ENCODE data around the gene PTCH1. TPM values are rescaled to one million over a fixed set of nuclear protein-coding genes. Genes with fewer than 3 reads are reported as not detected.

Gene PTCH1
- total and polyA plus RNA-seq, 2 donors (not counting 1 experiment from before 2014, with no cell fraction given): 3.5 to 13.8 TPM

DNA sequence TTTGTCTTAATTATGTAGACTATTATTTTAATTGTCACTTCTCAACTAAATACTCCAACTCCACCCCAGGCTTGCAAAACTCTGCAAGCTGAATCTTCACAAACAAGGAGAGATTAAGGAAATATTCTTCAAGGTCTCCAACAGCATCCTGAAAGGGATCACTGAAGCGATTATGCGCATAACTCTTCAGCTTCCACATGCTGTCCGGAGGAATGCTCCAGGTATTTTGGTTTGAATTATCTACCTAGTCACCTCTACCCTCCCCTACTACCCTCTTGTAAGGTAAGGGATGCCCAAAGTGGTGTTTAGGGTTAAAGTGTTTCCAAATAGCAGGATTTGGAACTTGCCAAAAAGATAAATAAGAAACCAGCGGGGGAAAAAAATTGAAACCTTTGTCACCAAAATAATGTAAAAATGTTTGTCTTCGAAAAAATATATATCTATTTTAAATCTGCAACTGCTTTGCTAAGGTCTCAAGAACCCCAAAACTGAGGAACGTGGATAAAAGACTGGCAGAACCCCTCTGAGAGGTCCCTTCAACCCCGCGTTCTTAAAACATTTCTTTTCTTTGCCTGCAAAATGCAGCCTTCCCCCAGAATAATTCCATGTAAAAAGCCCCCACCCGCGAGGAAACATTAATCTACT lies 11.6 kb downstream of the PTCH1 start:
- TF ChIP-seq EZH2 (IDR thresholded peaks at IDR 0.05; ENCODE audit: borderline replicate concordance, insufficient read depth, low read depth, low read length, poor library complexity, severe bottlenecking): no peak
- TF ChIP-seq, protein P1, sequence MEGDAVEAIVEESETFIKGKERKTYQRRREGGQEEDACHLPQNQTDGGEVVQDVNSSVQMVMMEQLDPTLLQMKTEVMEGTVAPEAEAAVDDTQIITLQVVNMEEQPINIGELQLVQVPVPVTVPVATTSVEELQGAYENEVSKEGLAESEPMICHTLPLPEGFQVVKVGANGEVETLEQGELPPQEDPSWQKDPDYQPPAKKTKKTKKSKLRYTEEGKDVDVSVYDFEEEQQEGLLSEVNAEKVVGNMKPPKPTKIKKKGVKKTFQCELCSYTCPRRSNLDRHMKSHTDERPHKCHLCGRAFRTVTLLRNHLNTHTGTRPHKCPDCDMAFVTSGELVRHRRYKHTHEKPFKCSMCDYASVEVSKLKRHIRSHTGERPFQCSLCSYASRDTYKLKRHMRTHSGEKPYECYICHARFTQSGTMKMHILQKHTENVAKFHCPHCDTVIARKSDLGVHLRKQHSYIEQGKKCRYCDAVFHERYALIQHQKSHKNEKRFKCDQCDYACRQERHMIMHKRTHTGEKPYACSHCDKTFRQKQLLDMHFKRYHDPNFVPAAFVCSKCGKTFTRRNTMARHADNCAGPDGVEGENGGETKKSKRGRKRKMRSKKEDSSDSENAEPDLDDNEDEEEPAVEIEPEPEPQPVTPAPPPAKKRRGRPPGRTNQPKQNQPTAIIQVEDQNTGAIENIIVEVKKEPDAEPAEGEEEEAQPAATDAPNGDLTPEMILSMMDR (IDR thresholded peaks at IDR 0.05): no peak
- no peaks in the 10 kb centered on the region for H4K20me1 ChIP-seq (ENCODE audit: control insufficient read depth, insufficient read depth, low read length, poor library complexity, severe bottlenecking)
- H3K79me2 ChIP-seq (ENCODE audit: control insufficient read depth, insufficient read depth, low read length): no peaks in the 10 kb centered on the region
- no peak for DNase-seq
- POLR2A ChIA-PET: interaction anchor here (0.7 kb wide), 2 partner anchors 38 to 187 kb away, joined by 5 to 8 read pairs; no protein-coding TSS in a partner anchor
- Mint-ChIP-seq H3K9me3 (ENCODE audit: insufficient read depth) (no peaks in the 10 kb centered on the region), H3K27me3 (peaks cover 45% of the 10 kb centered on the region), H3K27ac (peak overlapping the region; percentile 38), H3K4me3 (peak overlapping the region; percentile 83), H3K4me1 (peaks cover 54% of the 10 kb centered on the region)
- CTCF ChIA-PET: no interaction called here
- peak overlapping the region in 4 of 5 experiments; percentile 15 to 33 (median 29) for H3K4me3 ChIP-seq (ENCODE audit: control extremely low read depth in 1 of 5, extremely low read depth in 1 of 5, insufficient read depth in 1 of 5, low read depth in 2 of 5, low read length in 4 of 5)
- H3K27me3 ChIP-seq (replicated peaks in 1 of 4; ENCODE audit: control extremely low read depth in 1 of 4, control insufficient read depth in 3 of 4, insufficient read depth in 4 of 4, low read length in 3 of 4): peaks cover 3 to 55% (median 45%) of the 10 kb centered on the region in 4 experiments
- peaks cover 36 to 51% of the 10 kb centered on the region in 2 donors for H3K4me1 ChIP-seq (ENCODE audit: control insufficient read depth in 2 of 2, insufficient read depth in 2 of 2, low read length in 2 of 2)
- H3K9me3 ChIP-seq (ENCODE audit: control extremely low read depth in 1 of 3, control insufficient read depth in 2 of 3, insufficient read depth in 1 of 3, low read length in 2 of 3): peaks cover 0 to 12% (median 0%) of the 10 kb centered on the region in 3 donors
- no peaks in the 10 kb centered on the region for H3K36me3 ChIP-seq (replicated peaks in 1 of 2; ENCODE audit: control extremely low read depth in 1 of 2, control insufficient read depth in 1 of 2, extremely low read depth in 1 of 2, insufficient read depth in 2 of 2, low read length in 1 of 2)
- peak overlapping the region; percentile 94 for H3K4me2 ChIP-seq (replicated peaks; ENCODE audit: low read depth, low read length, poor library complexity, severe bottlenecking)
- H3K9ac ChIP-seq (ENCODE audit: low read length): no peak overlapping the region
- no peak for ATAC-seq (ENCODE audit: low read depth)
- 2% methylated on average over 4 of the region's 10 CpGs for WGBS (ENCODE audit: insufficient coverage)
- intact Hi-C loops (cut with micrococcal nuclease): loop anchor here (5.0 kb wide), 1 partner anchor 188 kb away; the partner anchor contains the start of gene FANCC
- no peak overlapping the region for H2AFZ ChIP-seq (ENCODE audit: insufficient read depth, low read depth, low read length, poor library complexity, severe bottlenecking)
- H3K27ac ChIP-seq (ENCODE audit: low read length in 2 of 2): no peak overlapping the region

Measured in B cell (primary cell).